Measurements from ENCODE around the gene DTNBP1.

GRCh38 chr6:15592610-15593009, 70.2 kb downstream of the DTNBP1 start:
- TF ChIP-seq, protein P1, sequence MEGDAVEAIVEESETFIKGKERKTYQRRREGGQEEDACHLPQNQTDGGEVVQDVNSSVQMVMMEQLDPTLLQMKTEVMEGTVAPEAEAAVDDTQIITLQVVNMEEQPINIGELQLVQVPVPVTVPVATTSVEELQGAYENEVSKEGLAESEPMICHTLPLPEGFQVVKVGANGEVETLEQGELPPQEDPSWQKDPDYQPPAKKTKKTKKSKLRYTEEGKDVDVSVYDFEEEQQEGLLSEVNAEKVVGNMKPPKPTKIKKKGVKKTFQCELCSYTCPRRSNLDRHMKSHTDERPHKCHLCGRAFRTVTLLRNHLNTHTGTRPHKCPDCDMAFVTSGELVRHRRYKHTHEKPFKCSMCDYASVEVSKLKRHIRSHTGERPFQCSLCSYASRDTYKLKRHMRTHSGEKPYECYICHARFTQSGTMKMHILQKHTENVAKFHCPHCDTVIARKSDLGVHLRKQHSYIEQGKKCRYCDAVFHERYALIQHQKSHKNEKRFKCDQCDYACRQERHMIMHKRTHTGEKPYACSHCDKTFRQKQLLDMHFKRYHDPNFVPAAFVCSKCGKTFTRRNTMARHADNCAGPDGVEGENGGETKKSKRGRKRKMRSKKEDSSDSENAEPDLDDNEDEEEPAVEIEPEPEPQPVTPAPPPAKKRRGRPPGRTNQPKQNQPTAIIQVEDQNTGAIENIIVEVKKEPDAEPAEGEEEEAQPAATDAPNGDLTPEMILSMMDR (IDR thresholded peaks at IDR 0.05; ENCODE audit: extremely low read depth in 1 of 2, insufficient read depth in 1 of 2, low read depth in 1 of 2, low read length in 2 of 2): no peak
- TF ChIP-seq EZH2 (IDR thresholded peaks at IDR 0.05; ENCODE audit: borderline replicate concordance, low read depth, low read length, severe bottlenecking) (no peak), POLR2A (IDR thresholded peaks at IDR 0.05; ENCODE audit: low read depth, low read length) (no peak), GATA2 (IDR thresholded peaks at IDR 0.05; ENCODE audit: insufficient read depth, insufficient read length, low read depth, low read length) (no peak), POLR2AphosphoS5 (IDR thresholded peaks at IDR 0.05; ENCODE audit: insufficient read depth, low read depth, low read length) (no peak), FOS (IDR thresholded peaks at IDR 0.05; ENCODE audit: borderline replicate concordance, insufficient read depth, low read length) (no peak), JUN (IDR thresholded peaks at IDR 0.05; ENCODE audit: borderline replicate concordance, insufficient read depth, insufficient read length, low read depth) (no peak), MAX (IDR thresholded peaks at IDR 0.05; ENCODE audit: insufficient read depth, insufficient read length) (no peak), MYC (IDR thresholded peaks at IDR 0.05; ENCODE audit: low read depth, low read length) (no peak)
